Vagina (tissue), 2 donors: ENCODE results near the gene TMEM91. TPM values are rescaled to one million over a fixed set of nuclear protein-coding genes. Genes with fewer than 3 reads are reported as not detected.
"Not testable (repeated sequence)": the region's sequence is repeated elsewhere in the genome, so short reads cannot be mapped to it uniquely, and the experiment has no call there.

Experiments
- DNase-seq, 2 donors: peaks; one replicate each; pipeline ENCODE4 v3.0.0-alpha.2; 2017; ENCODE audit errors: extremely low spot score in 2 of 2
- H3K27ac ChIP-seq: fragments of 200-600 bp; sonication (generic); one replicate; pipeline ENCODE4 v1.5.1; 2019
- H3K27me3 ChIP-seq: fragments of 200-600 bp; sonication (generic); one replicate; pipeline ENCODE4 v1.5.1; 2019
- H3K36me3 ChIP-seq, 2 donors: fragments of 200-600 bp; sonication (generic); one replicate each; pipeline ENCODE4 v1.5.1; 2017 to 2019
- H3K4me1 ChIP-seq: fragments of 200-600 bp; sonication (generic); one replicate; pipeline ENCODE4 v1.5.1; 2019
- H3K4me3 ChIP-seq, 2 donors: fragments of 200-600 bp; sonication (generic); 1 replicate in 1 of 2; 2 replicates in 1 of 2; pipeline ENCODE4 v1.5.1; 2016 to 2019
- H3K9me3 ChIP-seq: fragments of 200-600 bp; sonication (generic); one replicate; pipeline ENCODE4 v1.5.1; 2019
- CTCF ChIP-seq, 3 experiments: fragments of 450-650 bp in 2 of 3; fragments of 200-600 bp in 1 of 3; sonication (generic) in 1 of 3; IDR thresholded peaks; one replicate each; pipeline ENCODE4 v1.5.1; 2017 to 2019; ENCODE audit warnings: antibody characterized with exemption in 3 of 3, mild to moderate bottlenecking in 2 of 3, moderate library complexity in 2 of 3
- POLR2A ChIP-seq, 2 donors: fragments of 450-650 bp; IDR thresholded peaks; one replicate each; pipeline ENCODE4 v1.6.1; 2017; ENCODE audit warnings: antibody characterized with exemption in 2 of 2, mild to moderate bottlenecking in 2 of 2, moderate library complexity in 2 of 2
- POLR2AphosphoS5 ChIP-seq, 2 donors: sonication (generic); formaldehyde crosslinking; IDR thresholded peaks; one replicate each; pipeline ENCODE4 v1.9.0; 2017; ENCODE audit warnings: antibody characterized with exemption in 2 of 2, mild to moderate bottlenecking in 2 of 2, low read depth in 1 of 2; ENCODE audit not compliant: insufficient read depth in 1 of 2
- intact Hi-C: fragments of 100-400 bp; cut with DNase I; formaldehyde crosslinking; loops from one replicate; pipeline ENCODE4 v1.15.1; 2023
- total RNA-seq: library from RNA; depleted of rRNA; stranded (reverse); fragments of >200 nt; gene quantifications from one replicate; pipeline ENCODE4 v1.2.3, GENCODE V29; 2016

Gene TMEM91
- total RNA-seq, 1 donor from 2014 or later = 34.4 TPM

- no peak overlapping the region for H3K4me3 ChIP-seq
- H3K27ac ChIP-seq = peak overlapping the region; percentile 72
- H3K4me1 ChIP-seq = peaks cover 46% of the 10 kb centered on the region
- peaks cover 0 to 4% of the 10 kb centered on the region in 2 donors for H3K36me3 ChIP-seq
- H3K9me3 ChIP-seq = no peaks in the 10 kb centered on the region
- no peak for TF ChIP-seq POLR2A (IDR thresholded peaks at IDR 0.05)
- no peak for TF ChIP-seq CTCF (IDR thresholded peaks at IDR 0.05)
- no peak for TF ChIP-seq POLR2AphosphoS5 (IDR thresholded peaks at IDR 0.05; ENCODE audit: insufficient read depth in 1 of 2, low read depth in 1 of 2)
- intact Hi-C loops = no loop called here
- H3K27me3 ChIP-seq = no peaks in the 10 kb centered on the region
- DNase-seq = no peak
Observed at GRCh38 chr19:41405776-41406175, 29.4 kb downstream of the TMEM91 start.

GRCh38 chr19:41407271-41407670 is 30.9 kb downstream of the TMEM91 start:
- H3K9me3 ChIP-seq = no peaks in the 10 kb centered on the region
- intact Hi-C loops = no loop called here
- H3K4me3 ChIP-seq = no peak overlapping the region
- H3K4me1 ChIP-seq = peaks cover 46% of the 10 kb centered on the region
- no peak overlapping the region for H3K27ac ChIP-seq
- peaks cover 0 to 17% of the 10 kb centered on the region in 2 donors for H3K36me3 ChIP-seq
- no peaks in the 10 kb centered on the region for H3K27me3 ChIP-seq
- TF ChIP-seq CTCF (IDR thresholded peaks at IDR 0.05) = no peak
- no peak for TF ChIP-seq POLR2A (IDR thresholded peaks at IDR 0.05)
- TF ChIP-seq POLR2AphosphoS5 (IDR thresholded peaks at IDR 0.05; ENCODE audit: insufficient read depth in 1 of 2, low read depth in 1 of 2) = no peak
- DNase-seq = no peak

GRCh38 chr19:41408256-41408655 is 31.9 kb downstream of the TMEM91 start:
- peaks cover 37% of the 10 kb centered on the region for H3K4me1 ChIP-seq
- H3K9me3 ChIP-seq = no peaks in the 10 kb centered on the region
- H3K27ac ChIP-seq = no peak overlapping the region
- no peak for DNase-seq
- intact Hi-C loops = no loop called here
- no peaks in the 10 kb centered on the region for H3K27me3 ChIP-seq
- H3K4me3 ChIP-seq = no peak overlapping the region
- TF ChIP-seq POLR2AphosphoS5 (IDR thresholded peaks at IDR 0.05; ENCODE audit: insufficient read depth in 1 of 2, low read depth in 1 of 2) = no peak
- no peak for TF ChIP-seq POLR2A (IDR thresholded peaks at IDR 0.05)
- no peak for TF ChIP-seq CTCF (IDR thresholded peaks at IDR 0.05)
- peaks cover 0 to 19% of the 10 kb centered on the region in 2 donors for H3K36me3 ChIP-seq

- DNase-seq, H3K27me3 ChIP-seq, H3K4me3 ChIP-seq, intact Hi-C loops, H3K9me3 ChIP-seq, H3K27ac ChIP-seq: not testable (repeated sequence)
- peaks cover 33% of the 10 kb centered on the region for H3K4me1 ChIP-seq
- peaks cover 0 to 25% of the 10 kb centered on the region in 2 donors for H3K36me3 ChIP-seq
Observed at GRCh38 chr19:41408846-41409245, 32.5 kb downstream of the TMEM91 start.

- H3K4me1 ChIP-seq = peaks cover 30% of the 10 kb centered on the region
- H3K27ac ChIP-seq = no peak overlapping the region
- H3K4me3 ChIP-seq = no peak overlapping the region
- no peaks in the 10 kb centered on the region for H3K9me3 ChIP-seq
- peaks cover 0 to 29% of the 10 kb centered on the region in 2 donors for H3K36me3 ChIP-seq
- intact Hi-C loops = no loop called here
- no peaks in the 10 kb centered on the region for H3K27me3 ChIP-seq
- DNase-seq = no peak
- TF ChIP-seq POLR2A (IDR thresholded peaks at IDR 0.05) (no peak), POLR2AphosphoS5 (IDR thresholded peaks at IDR 0.05; ENCODE audit: insufficient read depth in 1 of 2, low read depth in 1 of 2) (no peak), CTCF (IDR thresholded peaks at IDR 0.05) (no peak)
Observed at GRCh38 chr19:41409288-41409687, 33.0 kb downstream of the TMEM91 start.
